Keratinocyte (primary cell): Measurements from ENCODE around the gene CDC20B.

ENCODE experiments used
- CTCF ChIP-seq, 3 experiments: IDR thresholded peaks in 1 of 3; conservative IDR thresholded peaks in 1 of 3; optimal IDR thresholded peaks in 1 of 3; 2 replicates in 2 of 3; 3 replicates in 1 of 3; pipeline versions ENCODE3 to v1.5.1; 2011; ENCODE audit warnings: low read length in 3 of 3, mild to moderate bottlenecking in 3 of 3, moderate library complexity in 2 of 3, control low read depth in 1 of 3, inconsistent platforms in 1 of 3; ENCODE audit not compliant: insufficient read depth in 2 of 3; ENCODE audit errors: extremely low read depth in 1 of 3
- EZH2 ChIP-seq: IDR thresholded peaks from one replicate; pipeline ENCODE4 v1.6.1; 2012; ENCODE audit warnings: inconsistent platforms, mild to moderate bottlenecking, low read length, moderate library complexity

GRCh38 chr5:55146080-55146479 lies 26.9 kb downstream of the CDC20B start:
- TF ChIP-seq CTCF (optimal IDR thresholded peaks at IDR 0.05 in 1 of 3, IDR thresholded peaks at IDR 0.05 in 1 of 3, conservative IDR thresholded peaks at IDR 0.05 in 1 of 3; ENCODE audit: extremely low read depth in 1 of 3, insufficient read depth in 2 of 3, low read length in 3 of 3), result no peak
- TF ChIP-seq EZH2, result no peak
